ENCODE data around the gene PPT2.
"Not testable (repeated sequence)": the region's sequence is repeated elsewhere in the genome, so short reads cannot be mapped to it uniquely, and the experiment has no call there.

The PPT2 gene

DNA sequence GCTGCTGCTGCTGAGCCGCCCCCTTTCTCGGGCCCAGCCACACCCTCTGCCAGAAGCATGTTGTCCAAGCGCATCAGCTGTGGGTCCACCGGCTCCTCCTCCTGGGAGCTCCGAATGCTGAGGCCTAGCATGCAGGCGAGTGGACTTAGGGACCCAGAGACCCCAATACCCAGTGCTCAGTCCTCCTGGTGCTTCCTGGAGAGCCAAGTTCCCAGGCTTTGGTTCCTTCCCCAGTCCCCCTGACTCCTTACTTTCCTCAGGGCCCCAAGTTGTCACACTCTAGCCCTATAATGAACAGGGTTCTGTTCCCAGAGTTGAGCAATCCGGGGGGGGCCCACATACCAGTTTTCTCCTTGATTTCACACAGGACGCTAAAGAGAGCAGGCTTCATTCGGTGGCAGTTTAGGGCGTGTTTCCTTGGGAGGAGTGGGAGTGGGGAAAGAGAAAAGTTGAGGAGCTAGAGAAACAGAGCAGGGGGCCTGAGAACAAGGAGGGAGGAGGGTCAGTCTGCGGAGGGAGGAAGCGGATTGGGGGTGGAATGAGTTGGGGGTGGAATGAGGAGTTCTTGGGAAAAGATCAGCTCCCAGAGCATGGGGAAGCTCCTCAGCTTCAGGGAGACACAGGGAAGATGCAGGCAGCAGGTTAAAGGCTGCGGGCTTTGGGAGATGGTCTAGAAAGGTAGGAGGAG lies 34.6 kb downstream of the PPT2 start:
- H3K4me1 ChIP-seq (ENCODE audit: insufficient read depth, low read length): peaks cover 37% of the 10 kb centered on the region
- peak overlapping the region; percentile 98 for H3K9ac ChIP-seq (ENCODE audit: low read length)
- peak overlapping the region; percentile 35 to 73 for H3K4me3 ChIP-seq (ENCODE audit: low read depth in 1 of 2, low read length in 2 of 2)

DNA sequence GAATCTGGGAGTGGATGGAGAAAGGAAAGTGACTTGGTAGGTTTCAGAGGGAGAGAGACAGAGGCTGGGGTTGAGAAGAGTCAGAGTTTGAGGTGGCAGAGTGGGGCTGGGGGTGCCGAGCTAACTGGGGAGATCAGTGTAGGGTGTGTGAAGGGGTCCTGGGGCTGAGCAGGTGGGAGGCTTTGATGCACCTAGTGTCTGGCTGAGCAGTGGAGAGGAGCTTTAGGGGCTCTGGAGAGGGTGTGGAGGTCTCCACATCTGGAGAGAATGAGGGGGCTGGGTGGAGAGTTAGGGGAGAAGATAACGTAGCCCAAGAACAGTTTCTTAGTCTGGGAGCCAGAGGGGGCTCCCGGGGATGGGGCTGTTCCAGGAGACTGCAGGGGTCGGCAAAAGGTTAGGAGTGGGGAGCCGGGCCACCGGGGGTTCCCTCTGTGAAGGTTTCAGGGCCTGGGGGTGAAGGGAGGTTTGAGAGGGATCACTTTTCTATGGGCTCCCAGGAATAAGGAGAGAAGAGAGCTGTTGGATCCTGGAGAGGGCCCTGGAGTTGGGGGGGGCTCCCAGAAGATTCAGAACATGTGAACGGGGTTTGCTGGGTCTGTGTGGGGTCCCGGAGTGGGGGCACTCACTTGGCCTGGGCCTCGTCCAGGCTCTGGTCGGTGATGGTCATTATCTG lies 35.3 kb downstream of the PPT2 start:
- Histone ChIP-seq H3K4me1 (ENCODE audit: insufficient read depth, low read length) (peaks cover 40% of the 10 kb centered on the region), H3K36me3 (ENCODE audit: insufficient read depth, low read length) (peaks cover 20% of the 10 kb centered on the region), H3K9ac (ENCODE audit: low read length) (peak overlapping the region; percentile 98), H3K9me3 (ENCODE audit: low read length) (no peaks in the 10 kb centered on the region), H3K27me3 (ENCODE audit: control insufficient read depth in 1 of 2, insufficient read depth in 2 of 2, low read length in 2 of 2) (no peaks in the 10 kb centered on the region), H3K4me3 (ENCODE audit: low read depth in 1 of 2, low read length in 2 of 2) (peak overlapping the region; percentile 35 to 73), H3K27ac (ENCODE audit: low read depth, low read length) (peak overlapping the region; percentile 99)

More for the DNA sequence above, 34.6 kb downstream of the PPT2 start:
- Histone ChIP-seq H3K9me3 (ENCODE audit: low read length) (no peaks in the 10 kb centered on the region), H3K27me3 (ENCODE audit: control insufficient read depth in 1 of 2, insufficient read depth in 2 of 2, low read length in 2 of 2) (no peaks in the 10 kb centered on the region), H3K27ac (ENCODE audit: low read depth, low read length) (peak overlapping the region; percentile 99), H3K36me3 (ENCODE audit: insufficient read depth, low read length) (peaks cover 23% of the 10 kb centered on the region)

GRCh38 chr6:32189742-32190053 lies 35.8 kb downstream of the PPT2 start:
- Histone ChIP-seq H3K9ac (ENCODE audit: low read length) (peak overlapping the region; percentile 98), H3K27ac (ENCODE audit: low read depth, low read length) (peak overlapping the region; percentile 99), H3K36me3 (ENCODE audit: insufficient read depth, low read length) (peaks cover 20% of the 10 kb centered on the region), H3K4me1 (ENCODE audit: insufficient read depth, low read length) (peaks cover 44% of the 10 kb centered on the region), H3K27me3 (ENCODE audit: control insufficient read depth in 1 of 2, insufficient read depth in 2 of 2, low read length in 2 of 2) (no peaks in the 10 kb centered on the region), H3K4me3 (ENCODE audit: low read depth in 1 of 2, low read length in 2 of 2) (peak overlapping the region; percentile 35 to 73), H3K9me3 (ENCODE audit: low read length) (no peaks in the 10 kb centered on the region)

DNA sequence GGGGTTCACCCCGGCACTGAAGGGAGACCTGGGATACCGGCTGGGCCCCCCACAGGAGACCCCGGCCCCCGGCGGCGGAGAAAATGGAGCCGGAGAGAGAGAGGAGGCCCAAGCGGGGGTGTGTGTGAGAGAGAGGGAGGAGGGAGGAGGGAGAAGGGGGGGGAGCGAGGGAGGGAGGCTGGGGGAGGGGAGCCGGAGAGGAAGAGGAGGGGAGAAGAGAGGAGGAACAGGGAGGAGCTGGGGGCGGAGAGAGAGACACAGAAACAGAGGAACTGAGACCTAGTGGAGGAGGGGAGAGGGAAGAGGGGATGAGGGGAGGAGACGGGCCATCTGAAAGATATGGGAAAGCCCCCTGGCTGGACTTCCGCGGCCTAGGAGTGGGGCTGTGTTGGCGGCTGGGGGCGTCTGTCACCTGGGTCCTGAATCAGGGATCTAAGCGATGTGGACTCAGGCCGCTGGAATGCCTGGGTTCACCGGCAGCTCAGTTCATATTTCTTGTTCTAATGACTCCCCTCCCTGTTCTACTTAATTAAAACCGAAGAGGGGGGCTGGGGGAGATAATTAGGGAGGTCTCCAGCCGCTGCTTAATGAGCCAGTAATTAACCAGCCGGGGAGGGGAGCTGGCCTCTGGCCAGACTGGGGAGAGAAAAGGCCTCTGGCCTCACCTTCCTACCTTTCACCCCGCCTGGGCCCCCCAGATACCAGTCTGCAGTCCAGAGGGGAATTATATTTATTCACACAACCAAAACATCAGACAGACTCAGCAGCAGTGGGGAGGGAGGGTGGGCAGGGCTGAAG lies 36.3 kb downstream of the PPT2 start, which contains the start of gene PBX2:
TSS of gene PBX2 (minus strand) at position 149 of the 798 bp plus-strand sequence. CDS start 287 bp downstream, outside the sequence.
- H3K4me1 ChIP-seq (ENCODE audit: insufficient read depth, low read length): peaks cover 50% of the 10 kb centered on the region

DNA sequence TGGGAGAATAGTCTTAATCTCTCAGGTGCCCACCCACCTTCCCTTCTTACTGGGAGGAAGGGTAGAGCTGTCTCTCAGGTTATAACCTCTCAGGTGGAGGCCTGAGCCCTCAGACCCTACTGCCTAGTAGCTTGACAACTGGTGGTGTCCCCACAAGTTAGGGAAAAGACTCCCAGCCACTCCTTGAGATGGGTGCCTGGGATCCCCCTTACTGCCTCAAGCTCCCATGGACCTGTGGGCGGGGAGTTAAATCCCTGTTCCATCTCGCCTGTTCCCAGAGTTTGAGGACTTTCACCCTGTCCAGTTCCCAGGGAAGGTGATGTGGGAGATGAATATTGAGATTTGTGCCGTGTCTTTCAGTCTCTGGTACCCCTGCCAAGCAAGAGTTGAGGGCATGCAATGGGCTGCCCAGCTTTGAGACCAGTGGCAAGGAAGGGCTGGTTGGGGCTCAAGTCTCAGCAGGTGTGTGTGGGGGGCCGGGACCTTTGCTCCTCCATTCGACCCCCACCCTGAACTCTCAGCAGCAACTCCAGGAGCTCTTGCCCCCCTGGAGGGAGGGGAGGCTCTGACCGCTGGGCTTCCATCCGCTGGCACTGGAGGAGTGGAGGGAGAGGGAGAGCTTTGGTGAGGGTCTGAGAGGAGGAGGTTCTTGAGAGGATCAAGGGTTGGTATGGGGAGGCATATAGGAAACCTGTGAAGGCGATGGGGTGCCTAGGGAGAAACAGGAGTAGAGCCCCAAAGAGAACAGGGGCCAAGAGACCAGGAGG lies 37.2 kb downstream of the PPT2 start:
- H3K4me3 ChIP-seq (ENCODE audit: low read depth in 1 of 2, low read length in 2 of 2): peak overlapping the region; percentile 16 to 47
- peak overlapping the region; percentile 4 for H3K9ac ChIP-seq (ENCODE audit: low read length)
- no peaks in the 10 kb centered on the region for H3K27me3 ChIP-seq (ENCODE audit: control insufficient read depth in 1 of 2, insufficient read depth in 2 of 2, low read length in 2 of 2)
- no peaks in the 10 kb centered on the region for H3K9me3 ChIP-seq (ENCODE audit: low read length)
- H3K4me1 ChIP-seq (ENCODE audit: insufficient read depth, low read length): peaks cover 47% of the 10 kb centered on the region
- H3K36me3 ChIP-seq (ENCODE audit: insufficient read depth, low read length): peaks cover 20% of the 10 kb centered on the region
- peak overlapping the region; percentile 99 for H3K27ac ChIP-seq (ENCODE audit: low read depth, low read length)

More for the DNA sequence above, 36.3 kb downstream of the PPT2 start, which contains the start of gene PBX2:
- peak within 1 kb of the TSS; percentile 98 for H3K9ac ChIP-seq (ENCODE audit: low read length)
- no peaks in the 10 kb centered on the region for H3K27me3 ChIP-seq (ENCODE audit: control insufficient read depth in 1 of 2, insufficient read depth in 2 of 2, low read length in 2 of 2)
- no peaks in the 10 kb centered on the region for H3K9me3 ChIP-seq (ENCODE audit: low read length)
- peak within 1 kb of the TSS; percentile 35 to 73 for H3K4me3 ChIP-seq (ENCODE audit: low read depth in 1 of 2, low read length in 2 of 2)
- H3K36me3 ChIP-seq (ENCODE audit: insufficient read depth, low read length): peaks cover 20% of the 10 kb centered on the region
- peak within 1 kb of the TSS; percentile 99 for H3K27ac ChIP-seq (ENCODE audit: low read depth, low read length)

DNA sequence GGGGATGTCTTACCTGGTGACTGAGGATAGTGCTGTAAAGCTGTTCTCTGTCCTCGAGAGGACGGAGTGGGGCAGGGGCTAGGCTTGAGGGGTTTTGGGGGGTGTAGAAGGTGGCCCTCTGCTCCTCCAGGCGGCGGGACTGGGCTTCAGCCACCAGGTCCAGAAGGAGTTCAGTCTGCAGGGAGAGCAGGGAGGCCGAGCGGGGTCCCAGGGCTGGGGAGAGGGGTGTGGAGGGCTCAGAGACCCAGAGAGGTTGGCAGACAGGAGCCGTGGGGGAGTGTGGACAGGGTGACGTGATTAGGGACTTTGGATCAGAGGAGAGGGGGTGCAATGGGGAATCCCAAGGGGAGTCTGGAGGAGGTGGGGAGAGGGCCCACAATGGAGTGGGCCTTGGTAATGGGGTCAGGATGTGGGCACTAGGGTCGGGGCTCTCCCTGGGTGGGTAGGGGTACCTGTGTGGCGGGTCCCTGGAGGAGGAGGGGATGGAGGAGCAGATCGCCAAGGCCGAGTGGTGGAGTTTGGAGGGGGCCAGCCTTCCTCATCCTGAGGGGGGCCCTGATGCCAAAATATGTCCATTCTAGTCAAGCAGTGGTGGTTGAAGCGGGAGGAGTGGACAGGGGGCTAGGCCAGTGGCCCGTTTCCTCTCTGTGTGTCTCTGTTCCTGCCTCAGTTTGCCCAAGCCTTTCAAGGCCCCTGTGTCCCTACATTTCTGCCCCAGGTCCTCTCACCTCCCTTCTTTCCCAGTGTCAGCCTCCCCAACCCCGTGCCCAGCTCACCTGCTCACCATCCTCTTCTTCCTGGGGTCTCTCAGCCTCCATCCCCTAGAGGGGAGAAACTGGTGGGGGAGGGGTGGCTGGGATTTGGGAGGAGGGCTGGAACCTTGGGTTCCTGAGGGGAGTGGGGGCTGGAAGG lies 38.0 kb downstream of the PPT2 start:
- Histone ChIP-seq H3K27ac (ENCODE audit: low read depth, low read length) (peak overlapping the region; percentile 27), H3K4me1 (ENCODE audit: insufficient read depth, low read length) (peaks cover 44% of the 10 kb centered on the region), H3K4me3 (ENCODE audit: low read depth in 1 of 2, low read length in 2 of 2) (peak overlapping the region in 1 of 2 donors; percentile 47), H3K27me3 (ENCODE audit: control insufficient read depth in 1 of 2, insufficient read depth in 2 of 2, low read length in 2 of 2) (no peaks in the 10 kb centered on the region), H3K9ac (ENCODE audit: low read length) (peak overlapping the region; percentile 4), H3K36me3 (ENCODE audit: insufficient read depth, low read length) (peaks cover 11% of the 10 kb centered on the region), H3K9me3 (ENCODE audit: low read length) (no peaks in the 10 kb centered on the region)

- Histone ChIP-seq H3K4me3 (ENCODE audit: low read depth in 1 of 2, low read length in 2 of 2) (peak within 1 kb of the TSS in 1 of 2 donors; percentile 47), H3K9ac (ENCODE audit: low read length) (peak within 1 kb of the TSS; percentile 4), H3K4me1 (ENCODE audit: insufficient read depth, low read length) (peaks cover 41% of the 10 kb centered on the region), H3K9me3 (ENCODE audit: low read length) (no peaks in the 10 kb centered on the region), H3K36me3 (ENCODE audit: insufficient read depth, low read length) (peaks cover 4% of the 10 kb centered on the region), H3K27ac (ENCODE audit: low read depth, low read length) (peak within 1 kb of the TSS; percentile 27), H3K27me3 (ENCODE audit: control insufficient read depth in 1 of 2, insufficient read depth in 2 of 2, low read length in 2 of 2) (no peaks in the 10 kb centered on the region)
Measured at GRCh38 chr6:32192608-32193039, 38.7 kb downstream of the PPT2 start, which contains the start of gene GPSM3. TSS of gene GPSM3 (minus strand) at chr6:32192643. CDS start at chr6:32192513, 130 bp downstream.

- peaks cover 37% of the 10 kb centered on the region for H3K4me1 ChIP-seq (ENCODE audit: insufficient read depth, low read length)
- H3K9ac ChIP-seq (ENCODE audit: low read length); H3K9me3 ChIP-seq (ENCODE audit: low read length); H3K36me3 ChIP-seq (ENCODE audit: insufficient read depth, low read length); H3K27me3 ChIP-seq (ENCODE audit: control insufficient read depth in 1 of 2, insufficient read depth in 2 of 2, low read length in 2 of 2): not testable (repeated sequence)
- peak overlapping the region; percentile 27 for H3K27ac ChIP-seq (ENCODE audit: low read depth, low read length)
- H3K4me3 ChIP-seq (ENCODE audit: low read depth in 1 of 2, low read length in 2 of 2): peak overlapping the region in 1 of 2 donors; percentile 47
Measured at GRCh38 chr6:32193096-32193495, 39.2 kb downstream of the PPT2 start.

- peak overlapping the region; percentile 43 to 62 for H3K4me3 ChIP-seq (ENCODE audit: low read depth in 1 of 2, low read length in 2 of 2)
- H3K4me1 ChIP-seq (ENCODE audit: insufficient read depth, low read length): peaks cover 31% of the 10 kb centered on the region
- no peaks in the 10 kb centered on the region for H3K9me3 ChIP-seq (ENCODE audit: low read length)
- H3K27me3 ChIP-seq (ENCODE audit: control insufficient read depth in 1 of 2, insufficient read depth in 2 of 2, low read length in 2 of 2): no peaks in the 10 kb centered on the region
- H3K9ac ChIP-seq (ENCODE audit: low read length): peak overlapping the region; percentile 68
- H3K27ac ChIP-seq (ENCODE audit: low read depth, low read length): peak overlapping the region; percentile 99
- no peaks in the 10 kb centered on the region for H3K36me3 ChIP-seq (ENCODE audit: insufficient read depth, low read length)
Measured at GRCh38 chr6:32194388-32194787, 40.4 kb downstream of the PPT2 start.
